GM06990 (cell line): ENCODE results near the gene NF1.

Source experiments
- DNase-seq: peaks from one replicate; pipeline ENCODE4 v3.0.0-alpha.2; 2011; ENCODE audit not compliant: insufficient read length; ENCODE audit errors: extremely low read depth
- H3K27me3 ChIP-seq: replicated peaks from 2 replicates; pipeline ENCODE4 v1.6.0; 2011; ENCODE audit warnings: low read length; ENCODE audit not compliant: control insufficient read depth, insufficient read depth
- H3K36me3 ChIP-seq: 2 replicates; pipeline ENCODE4 v1.5.1; 2011; ENCODE audit warnings: low read length; ENCODE audit not compliant: control insufficient read depth, insufficient read depth
- H3K4me3 ChIP-seq: replicated peaks from 2 replicates; pipeline ENCODE4 v1.5.1; 2011; ENCODE audit warnings: low read depth, mild to moderate bottlenecking, control low read depth, low read length
- TF ChIP-seq, protein P1 (sequence below): IDR thresholded peaks from 2 replicates; pipeline ENCODE4 v1.5.1; 2011; ENCODE audit warnings: low read length, control low read depth, mild to moderate bottlenecking, inconsistent platforms; ENCODE audit not compliant: insufficient read depth, poor library complexity, severe bottlenecking

Gene NF1

DNA sequence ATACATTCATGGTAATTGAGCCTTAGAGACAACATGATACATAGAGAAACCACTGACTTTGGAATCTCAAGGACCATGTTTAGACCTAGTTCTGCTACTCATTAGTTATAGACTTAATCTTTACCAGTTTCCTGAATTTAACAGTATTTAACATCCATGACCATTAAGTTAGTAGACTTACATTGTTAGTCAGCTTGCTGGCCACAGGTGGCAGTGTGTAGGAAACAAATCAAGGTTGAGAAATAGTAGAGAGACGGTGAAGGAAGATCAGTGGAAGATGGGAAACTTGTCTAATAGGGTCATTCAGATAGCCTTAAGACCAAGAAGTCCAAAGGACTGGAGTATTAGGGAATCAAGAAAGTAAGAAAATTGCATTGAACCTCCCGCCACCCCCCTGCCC is 171.3 kb downstream of the NF1 start:
- Histone ChIP-seq H3K36me3 (no peaks in the 10 kb centered on the region; the same call in 1 of the 2 replicates), H3K4me3 (no peak overlapping the region), H3K27me3 (no peaks in the 10 kb centered on the region)
- no peak for DNase-seq
- TF ChIP-seq, protein P1, sequence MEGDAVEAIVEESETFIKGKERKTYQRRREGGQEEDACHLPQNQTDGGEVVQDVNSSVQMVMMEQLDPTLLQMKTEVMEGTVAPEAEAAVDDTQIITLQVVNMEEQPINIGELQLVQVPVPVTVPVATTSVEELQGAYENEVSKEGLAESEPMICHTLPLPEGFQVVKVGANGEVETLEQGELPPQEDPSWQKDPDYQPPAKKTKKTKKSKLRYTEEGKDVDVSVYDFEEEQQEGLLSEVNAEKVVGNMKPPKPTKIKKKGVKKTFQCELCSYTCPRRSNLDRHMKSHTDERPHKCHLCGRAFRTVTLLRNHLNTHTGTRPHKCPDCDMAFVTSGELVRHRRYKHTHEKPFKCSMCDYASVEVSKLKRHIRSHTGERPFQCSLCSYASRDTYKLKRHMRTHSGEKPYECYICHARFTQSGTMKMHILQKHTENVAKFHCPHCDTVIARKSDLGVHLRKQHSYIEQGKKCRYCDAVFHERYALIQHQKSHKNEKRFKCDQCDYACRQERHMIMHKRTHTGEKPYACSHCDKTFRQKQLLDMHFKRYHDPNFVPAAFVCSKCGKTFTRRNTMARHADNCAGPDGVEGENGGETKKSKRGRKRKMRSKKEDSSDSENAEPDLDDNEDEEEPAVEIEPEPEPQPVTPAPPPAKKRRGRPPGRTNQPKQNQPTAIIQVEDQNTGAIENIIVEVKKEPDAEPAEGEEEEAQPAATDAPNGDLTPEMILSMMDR: peak; percentile 40

DNA sequence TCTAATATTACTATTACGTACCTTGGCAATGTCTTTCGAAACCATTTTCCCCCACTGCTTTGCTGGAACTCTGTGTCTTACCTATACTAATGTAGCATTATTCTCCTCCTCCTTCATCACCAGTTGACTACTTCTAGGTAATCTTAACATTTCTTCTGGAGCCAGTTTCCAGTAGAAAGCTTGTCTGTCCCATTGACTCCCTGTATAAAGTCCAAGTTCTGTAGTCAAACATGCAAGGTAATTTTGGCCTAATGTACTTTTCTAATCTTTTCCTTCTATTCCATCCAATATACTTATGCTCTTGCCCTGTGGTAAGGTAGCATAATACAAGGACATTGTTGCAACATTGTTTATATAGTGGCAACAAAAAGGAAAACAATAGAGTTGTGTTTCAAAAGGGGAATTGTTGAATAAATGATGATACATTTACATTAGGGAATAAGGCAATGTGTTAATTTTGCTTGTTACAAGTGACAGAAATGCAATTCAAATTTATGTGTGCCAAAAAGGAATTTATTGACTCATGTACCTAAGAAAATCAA is 174.3 kb downstream of the NF1 start:
- Histone ChIP-seq H3K27me3 (no peaks in the 10 kb centered on the region), H3K4me3 (no peak overlapping the region), H3K36me3 (no peaks in the 10 kb centered on the region; the same call in none of the 2 replicates)
- no peak for DNase-seq
- TF ChIP-seq, protein P1: no peak

DNA sequence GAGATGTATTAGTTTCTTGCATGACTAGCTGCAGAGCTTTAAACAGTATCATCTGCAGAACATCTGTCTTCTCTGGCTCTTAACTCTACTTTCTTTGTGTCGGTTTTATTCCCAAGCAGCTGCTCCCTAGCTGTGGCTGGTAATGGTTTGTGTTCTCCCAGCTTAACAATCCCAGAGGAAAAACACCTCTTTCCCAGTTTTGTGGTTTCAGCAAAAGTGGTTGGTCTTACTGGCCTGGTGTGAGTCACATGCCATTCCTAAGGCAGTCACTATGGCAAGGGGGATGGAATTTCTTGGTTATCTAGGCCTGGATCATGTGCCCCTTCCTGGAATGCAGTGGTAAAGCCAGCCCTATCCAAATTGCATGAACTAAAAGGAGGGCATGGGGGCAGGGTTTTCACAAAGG is 174.8 kb downstream of the NF1 start:
- DNase-seq: no peak
- no peaks in the 10 kb centered on the region; the same call in none of the 2 replicates for H3K36me3 ChIP-seq
- TF ChIP-seq, protein P1: no peak
- H3K4me3 ChIP-seq: no peak overlapping the region
- no peaks in the 10 kb centered on the region for H3K27me3 ChIP-seq

DNA sequence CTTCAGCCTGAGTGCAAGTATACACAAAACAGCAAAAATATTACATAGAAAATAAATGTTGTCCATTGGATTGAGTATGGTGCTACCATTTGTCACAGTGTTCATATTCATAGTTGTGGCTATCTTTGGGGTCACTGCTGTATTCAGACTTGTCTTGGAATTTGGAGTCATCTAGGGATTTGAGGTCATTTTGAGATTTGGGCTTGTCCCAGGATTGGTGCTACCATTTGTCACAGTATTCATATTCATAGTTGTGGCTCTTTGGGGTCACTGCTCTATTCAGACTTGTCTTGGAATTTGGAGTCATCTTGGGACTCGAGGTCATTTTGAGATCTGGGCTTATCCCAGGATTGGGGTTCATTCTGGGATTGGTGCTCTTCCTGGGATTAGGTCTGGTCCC is 177.5 kb downstream of the NF1 start:
- DNase-seq: no peak
- no peak overlapping the region for H3K4me3 ChIP-seq

DNA sequence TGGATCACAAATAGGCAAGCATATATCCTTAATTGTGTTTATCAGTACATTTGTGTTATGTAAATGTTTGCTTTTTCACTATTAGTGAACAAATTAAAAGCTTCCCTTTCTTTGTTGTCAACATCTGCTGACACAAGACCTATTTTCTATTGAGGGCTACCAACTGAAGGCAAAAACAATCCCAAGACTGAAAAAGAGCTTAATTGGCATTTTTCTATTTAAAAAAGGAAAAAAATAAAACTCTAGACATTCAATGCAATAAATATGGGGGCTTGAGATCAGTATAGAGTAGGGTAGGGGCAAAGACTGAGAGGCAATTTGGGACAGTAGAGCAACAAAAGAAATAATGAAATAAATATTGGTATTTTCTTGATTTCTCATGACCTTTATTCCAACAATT is 178.0 kb downstream of the NF1 start:
- Histone ChIP-seq H3K4me3 (no peak overlapping the region), H3K36me3 (no peaks in the 10 kb centered on the region; the same call in none of the 2 replicates), H3K27me3 (no peaks in the 10 kb centered on the region)
- TF ChIP-seq, protein P1: no peak
- DNase-seq: no peak

More for the DNA sequence above, 177.5 kb downstream of the NF1 start:
- TF ChIP-seq, protein P1: no peak
- no peaks in the 10 kb centered on the region for H3K27me3 ChIP-seq
- H3K36me3 ChIP-seq: no peaks in the 10 kb centered on the region; the same call in none of the 2 replicates

DNA sequence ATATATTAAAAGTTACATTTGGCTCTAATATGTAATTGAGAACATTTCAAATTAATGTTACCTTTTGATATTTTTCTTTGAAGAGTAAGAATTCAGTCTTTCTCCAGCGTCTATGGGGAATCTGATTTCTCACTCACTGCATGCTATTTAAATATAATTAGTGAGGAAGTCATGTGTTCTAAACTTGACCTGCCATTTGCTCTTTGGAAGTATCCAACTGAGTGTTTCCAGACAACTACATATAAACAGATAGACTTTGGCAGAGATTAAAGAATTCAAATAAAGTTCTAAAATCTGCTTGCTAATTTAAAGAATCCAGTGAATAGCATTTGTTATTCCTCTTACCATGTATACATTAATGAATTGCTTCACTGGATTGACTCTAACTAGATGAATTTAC is 178.7 kb downstream of the NF1 start:
- H3K27me3 ChIP-seq: no peaks in the 10 kb centered on the region
- DNase-seq: no peak
- no peak overlapping the region for H3K4me3 ChIP-seq
- no peaks in the 10 kb centered on the region; the same call in none of the 2 replicates for H3K36me3 ChIP-seq
- TF ChIP-seq, protein P1: no peak
